ENCODE results near the gene ELFN1. TPM values are rescaled to one million over a fixed set of nuclear protein-coding genes. Genes with fewer than 3 reads are reported as not detected.

ELFN1 gene
- total RNA-seq, 1 donor: 12.7 TPM

DNA sequence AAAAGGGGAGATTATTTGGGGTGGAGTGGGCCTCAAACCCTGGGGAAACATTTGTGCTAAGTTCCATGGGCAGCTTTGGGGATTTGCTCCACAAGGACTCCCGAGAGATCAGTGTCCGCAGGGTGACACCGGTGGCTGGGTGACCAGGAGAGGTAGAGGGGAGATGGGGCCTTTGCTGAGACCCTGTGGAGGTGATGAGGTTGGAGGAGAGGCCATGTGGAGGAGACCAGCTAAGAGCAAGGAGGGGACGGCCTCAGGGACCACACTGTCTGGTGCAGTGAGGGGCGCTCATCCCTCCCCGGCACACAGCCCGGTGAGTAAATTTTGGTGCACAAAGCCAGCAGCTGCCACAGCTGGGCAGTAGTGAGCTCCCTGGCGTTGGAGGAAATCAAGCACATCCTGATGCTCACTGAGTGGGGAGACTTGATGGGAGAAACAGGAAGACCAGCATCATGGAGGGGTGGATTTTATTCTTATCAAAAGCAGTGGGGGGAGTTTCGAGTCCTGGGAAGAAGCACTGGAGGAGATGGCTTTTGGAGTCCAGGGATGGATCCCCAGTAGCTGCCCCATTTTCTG lies 20.2 kb upstream of the ELFN1 start:
- Histone ChIP-seq H4K20me1 (ENCODE audit: insufficient read depth, low read length) (no peaks in the 10 kb centered on the region), H3K27ac (ENCODE audit: low read depth, low read length) (no peak overlapping the region), H3K4me3 (ENCODE audit: insufficient read depth, low read length) (no peak overlapping the region), H2AFZ (ENCODE audit: low read length) (no peak overlapping the region), H3K79me2 (ENCODE audit: insufficient read depth, low read length) (no peaks in the 10 kb centered on the region), H3K27me3 (ENCODE audit: insufficient read depth, low read length) (peaks cover 35% of the 10 kb centered on the region), H3K4me1 (ENCODE audit: insufficient read depth, low read length) (no peaks in the 10 kb centered on the region), H3K9me3 (ENCODE audit: low read depth, low read length) (no peaks in the 10 kb centered on the region), H3K4me2 (ENCODE audit: insufficient read depth, low read length) (no peak overlapping the region), H3K36me3 (ENCODE audit: insufficient read depth, low read length) (no peaks in the 10 kb centered on the region)
- peak; percentile 56 for DNase-seq (ENCODE audit: insufficient read length, low spot score, missing footprints)
- TF ChIP-seq, protein P1, sequence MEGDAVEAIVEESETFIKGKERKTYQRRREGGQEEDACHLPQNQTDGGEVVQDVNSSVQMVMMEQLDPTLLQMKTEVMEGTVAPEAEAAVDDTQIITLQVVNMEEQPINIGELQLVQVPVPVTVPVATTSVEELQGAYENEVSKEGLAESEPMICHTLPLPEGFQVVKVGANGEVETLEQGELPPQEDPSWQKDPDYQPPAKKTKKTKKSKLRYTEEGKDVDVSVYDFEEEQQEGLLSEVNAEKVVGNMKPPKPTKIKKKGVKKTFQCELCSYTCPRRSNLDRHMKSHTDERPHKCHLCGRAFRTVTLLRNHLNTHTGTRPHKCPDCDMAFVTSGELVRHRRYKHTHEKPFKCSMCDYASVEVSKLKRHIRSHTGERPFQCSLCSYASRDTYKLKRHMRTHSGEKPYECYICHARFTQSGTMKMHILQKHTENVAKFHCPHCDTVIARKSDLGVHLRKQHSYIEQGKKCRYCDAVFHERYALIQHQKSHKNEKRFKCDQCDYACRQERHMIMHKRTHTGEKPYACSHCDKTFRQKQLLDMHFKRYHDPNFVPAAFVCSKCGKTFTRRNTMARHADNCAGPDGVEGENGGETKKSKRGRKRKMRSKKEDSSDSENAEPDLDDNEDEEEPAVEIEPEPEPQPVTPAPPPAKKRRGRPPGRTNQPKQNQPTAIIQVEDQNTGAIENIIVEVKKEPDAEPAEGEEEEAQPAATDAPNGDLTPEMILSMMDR (IDR thresholded peaks at IDR 0.05; ENCODE audit: extremely low read depth, low read depth, low read length): no peak

DNA sequence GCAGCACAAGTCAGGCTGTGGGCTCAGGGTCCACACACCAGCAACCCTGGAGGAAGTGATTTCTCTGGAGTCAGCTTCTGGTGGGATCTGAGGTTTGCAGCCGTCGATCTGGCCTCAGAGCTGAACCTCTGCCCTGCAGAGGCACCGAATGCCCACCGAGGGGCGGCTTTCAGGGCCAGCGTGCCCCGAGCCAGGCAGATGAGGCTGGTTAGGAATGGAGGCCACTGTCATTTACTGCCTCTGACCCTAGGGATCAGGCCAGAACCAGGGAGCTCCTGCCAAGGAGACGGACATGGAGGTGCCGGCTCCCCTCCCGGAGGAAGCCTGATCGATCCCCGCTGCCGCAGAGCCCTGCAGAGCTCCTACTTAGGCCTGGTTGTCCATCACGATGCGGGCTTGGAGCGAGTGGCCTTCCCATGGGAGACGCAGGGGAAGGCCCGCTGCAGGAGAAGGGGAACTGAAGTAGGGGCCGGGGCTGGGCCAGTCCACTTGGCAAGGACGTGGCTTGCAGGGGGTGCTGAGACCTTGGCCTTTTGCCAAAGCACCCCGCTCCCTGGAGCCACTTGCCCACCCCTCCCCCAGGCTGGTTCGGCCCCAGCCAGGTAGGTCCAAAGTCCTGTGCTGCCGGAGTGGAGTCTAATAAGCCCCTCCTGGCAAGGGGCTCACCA lies 19.6 kb upstream of the ELFN1 start:
- H3K4me2 ChIP-seq (ENCODE audit: insufficient read depth, low read length): no peak overlapping the region
- DNase-seq (ENCODE audit: insufficient read length, low spot score, missing footprints): peak; percentile 90
- H3K4me3 ChIP-seq (ENCODE audit: insufficient read depth, low read length): no peak overlapping the region
- no peaks in the 10 kb centered on the region for H4K20me1 ChIP-seq (ENCODE audit: insufficient read depth, low read length)
- no peaks in the 10 kb centered on the region for H3K79me2 ChIP-seq (ENCODE audit: insufficient read depth, low read length)
- H3K4me1 ChIP-seq (ENCODE audit: insufficient read depth, low read length): no peaks in the 10 kb centered on the region
- no peaks in the 10 kb centered on the region for H3K36me3 ChIP-seq (ENCODE audit: insufficient read depth, low read length)
- no peaks in the 10 kb centered on the region for H3K9me3 ChIP-seq (ENCODE audit: low read depth, low read length)
- TF ChIP-seq, protein P1 (IDR thresholded peaks at IDR 0.05; ENCODE audit: extremely low read depth, low read depth, low read length): no peak
- no peak overlapping the region for H3K27ac ChIP-seq (ENCODE audit: low read depth, low read length)
- H3K27me3 ChIP-seq (ENCODE audit: insufficient read depth, low read length): peaks cover 32% of the 10 kb centered on the region
- H2AFZ ChIP-seq (ENCODE audit: low read length): no peak overlapping the region

DNA sequence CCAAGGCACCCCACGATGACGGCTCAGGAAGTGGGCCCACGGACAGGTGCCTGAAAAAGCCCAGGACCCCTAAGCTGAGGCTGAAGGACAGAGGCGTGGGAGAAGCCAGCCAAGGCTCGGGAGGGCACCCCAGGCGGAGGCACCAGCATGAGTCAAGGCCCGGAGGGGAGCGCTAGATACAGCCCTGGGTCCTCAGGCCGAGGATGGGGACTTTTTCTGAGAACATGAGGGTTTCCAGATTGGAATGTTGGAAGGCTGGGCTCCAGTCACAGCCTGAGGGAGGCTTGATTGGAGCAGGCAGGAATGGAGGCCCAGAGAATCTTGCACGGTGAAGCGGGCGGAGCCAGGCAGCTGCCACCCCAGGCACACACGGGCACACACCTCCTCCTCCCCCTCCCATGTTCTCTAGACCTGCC lies 19.0 kb upstream of the ELFN1 start:
- Histone ChIP-seq H3K9me3 (ENCODE audit: low read depth, low read length) (no peaks in the 10 kb centered on the region), H3K4me2 (ENCODE audit: insufficient read depth, low read length) (no peak overlapping the region), H3K36me3 (ENCODE audit: insufficient read depth, low read length) (no peaks in the 10 kb centered on the region), H4K20me1 (ENCODE audit: insufficient read depth, low read length) (no peaks in the 10 kb centered on the region), H3K4me3 (ENCODE audit: insufficient read depth, low read length) (no peak overlapping the region), H2AFZ (ENCODE audit: low read length) (no peak overlapping the region), H3K79me2 (ENCODE audit: insufficient read depth, low read length) (no peaks in the 10 kb centered on the region), H3K4me1 (ENCODE audit: insufficient read depth, low read length) (no peaks in the 10 kb centered on the region), H3K27me3 (ENCODE audit: insufficient read depth, low read length) (peaks cover 32% of the 10 kb centered on the region), H3K27ac (ENCODE audit: low read depth, low read length) (no peak overlapping the region)
- peak; percentile 78 for DNase-seq (ENCODE audit: insufficient read length, low spot score, missing footprints)
- TF ChIP-seq, protein P1 (IDR thresholded peaks at IDR 0.05; ENCODE audit: extremely low read depth, low read depth, low read length): no peak

DNA sequence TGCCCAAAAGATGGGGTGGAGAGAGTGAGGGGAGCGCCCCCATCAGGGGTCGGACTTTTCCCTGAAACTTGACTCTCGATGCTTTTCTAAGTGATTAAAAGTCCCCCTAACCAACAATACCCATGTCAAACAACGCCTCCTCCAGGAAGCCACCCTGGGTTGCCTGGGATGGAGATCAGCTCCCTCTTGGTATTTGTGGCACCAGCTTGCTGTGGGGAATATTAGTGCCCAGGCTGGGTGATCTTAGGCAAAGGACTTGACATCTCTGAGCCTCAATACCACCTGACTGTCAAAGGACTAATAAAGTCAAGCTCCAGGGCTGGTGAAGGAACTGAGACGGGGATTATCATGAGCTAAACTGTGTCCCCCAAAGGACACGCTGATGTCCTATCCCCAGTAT lies 18.2 kb upstream of the ELFN1 start:
- H3K4me3 ChIP-seq (ENCODE audit: insufficient read depth, low read length): no peak overlapping the region
- no peaks in the 10 kb centered on the region for H3K79me2 ChIP-seq (ENCODE audit: insufficient read depth, low read length)
- no peak overlapping the region for H3K4me2 ChIP-seq (ENCODE audit: insufficient read depth, low read length)
- H3K36me3 ChIP-seq (ENCODE audit: insufficient read depth, low read length): no peaks in the 10 kb centered on the region
- TF ChIP-seq, protein P1 (IDR thresholded peaks at IDR 0.05; ENCODE audit: extremely low read depth, low read depth, low read length): no peak
- H3K27ac ChIP-seq (ENCODE audit: low read depth, low read length): no peak overlapping the region
- no peaks in the 10 kb centered on the region for H3K9me3 ChIP-seq (ENCODE audit: low read depth, low read length)
- DNase-seq (ENCODE audit: insufficient read length, low spot score, missing footprints): peak; percentile 57
- H3K4me1 ChIP-seq (ENCODE audit: insufficient read depth, low read length): no peaks in the 10 kb centered on the region
- no peaks in the 10 kb centered on the region for H4K20me1 ChIP-seq (ENCODE audit: insufficient read depth, low read length)
- H3K27me3 ChIP-seq (ENCODE audit: insufficient read depth, low read length): peaks cover 32% of the 10 kb centered on the region
- no peak overlapping the region for H2AFZ ChIP-seq (ENCODE audit: low read length)

All from osteoblast (primary cell).